Stimulated activated CD4-positive, alpha-beta T cell treated with anti-CD3 and anti-CD28 coated beads, TNF-alpha, amount 100 ng/mL, for 48 hours (primary cell): ENCODE data around the gene APOLD1.
"Not testable (repeated sequence)": the region's sequence is repeated elsewhere in the genome, so short reads cannot be mapped to it uniquely, and the experiment has no call there.

Experiments used
- DNase-seq, 3 donors: peaks; one replicate each; pipeline ENCODE4 v3.0.0-alpha.2; 2020; ENCODE audit warnings: low read depth in 3 of 3

APOLD1 gene

DNA sequence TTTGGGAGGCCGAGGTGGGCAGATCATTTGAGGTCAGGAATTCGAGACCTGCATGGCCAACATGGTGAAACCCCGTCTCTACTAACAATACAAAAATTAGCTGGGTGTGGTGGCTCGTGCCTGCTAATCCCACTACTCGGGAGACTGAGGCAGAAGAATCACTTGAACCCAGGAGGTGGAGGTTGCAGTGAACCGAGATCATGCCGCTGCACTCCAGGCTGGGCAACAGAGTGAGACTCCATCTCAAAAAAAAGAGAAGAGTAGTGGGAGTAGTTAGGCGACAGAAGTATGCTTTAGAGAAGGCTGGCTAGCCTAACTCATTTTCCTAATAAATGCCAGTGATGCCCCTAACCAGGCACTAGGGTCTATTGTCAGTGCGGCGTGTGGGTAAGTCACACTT, 54.0 kb downstream of the APOLD1 start:
- not testable (repeated sequence) for DNase-seq

DNA sequence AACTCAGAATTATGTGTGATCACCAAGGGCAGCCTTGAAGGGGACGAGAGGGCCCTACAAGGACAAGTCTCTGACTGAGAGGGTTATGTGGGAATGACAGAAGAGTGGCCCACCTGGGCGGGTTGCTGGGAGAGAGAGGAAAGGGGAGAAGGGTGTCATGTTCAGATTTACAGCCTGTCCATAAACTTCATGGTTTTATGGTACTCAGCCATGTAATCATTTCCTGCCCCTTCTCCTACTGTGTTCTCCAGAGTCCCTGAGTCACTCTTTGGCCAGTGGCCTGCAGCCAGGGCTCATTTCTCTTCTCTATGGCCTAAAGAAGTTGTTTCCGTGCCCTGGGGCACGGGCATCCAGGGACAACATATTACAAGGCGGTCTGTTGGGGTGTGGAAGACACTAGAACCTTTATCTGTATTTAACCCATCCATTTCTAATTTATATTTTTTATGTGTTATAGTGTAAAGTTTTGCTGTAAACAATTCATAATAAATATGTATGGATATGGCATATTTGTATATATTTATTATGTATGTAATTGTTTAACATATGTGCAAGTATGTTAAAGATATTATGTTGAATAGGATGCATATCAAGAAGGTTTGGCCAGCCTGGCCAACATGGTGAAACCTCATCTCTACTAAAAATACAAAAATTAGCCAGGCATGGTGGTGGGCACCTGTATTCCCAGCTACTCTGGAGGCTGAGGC, 54.6 kb downstream of the APOLD1 start:
- no peak for DNase-seq

DNA sequence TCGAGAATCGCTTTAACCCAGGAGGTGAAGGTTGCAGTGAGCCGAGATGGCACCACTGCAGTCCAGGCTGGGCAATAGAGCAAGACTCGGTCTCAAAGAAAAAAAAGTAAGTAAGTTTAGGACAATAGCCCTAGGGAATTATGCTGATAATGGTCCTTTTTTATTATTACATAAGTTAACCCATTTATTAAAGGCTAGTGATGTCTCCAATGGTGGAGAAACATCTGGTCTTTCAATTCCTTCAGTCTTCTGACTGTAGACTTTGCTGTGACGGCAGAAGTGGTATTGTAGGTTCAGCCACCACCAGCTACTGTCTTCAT, 55.1 kb downstream of the APOLD1 start:
- no peak for DNase-seq
